HFFc6 (cell line): ENCODE measurements around the gene JARID2. TPM values are rescaled to one million over a fixed set of nuclear protein-coding genes. Genes with fewer than 3 reads are reported as not detected.

Source experiments
- DNase-seq: peaks from one replicate; pipeline ENCODE4 v3.0.0-alpha.2; 2018
- H3K27ac Mint-ChIP-seq: 2 replicates; pipeline ENCODE4 v1.8.0; 2020; ENCODE audit warnings: mild to moderate bottlenecking, mixed read lengths
- H3K27me3 Mint-ChIP-seq: 2 replicates; pipeline ENCODE4 v1.8.0; 2021; ENCODE audit warnings: mild to moderate bottlenecking, moderate library complexity, mixed read lengths; ENCODE audit not compliant: insufficient read depth
- H3K36me3 Mint-ChIP-seq: 2 replicates; pipeline ENCODE4 v1.8.0; 2021; ENCODE audit warnings: low read depth, mixed read lengths
- H3K4me1 Mint-ChIP-seq: 2 replicates; pipeline ENCODE4 v1.8.0; 2020; ENCODE audit warnings: low read depth, mixed read lengths
- H3K4me3 Mint-ChIP-seq: 2 replicates; pipeline ENCODE4 v1.8.0; 2020; ENCODE audit warnings: mild to moderate bottlenecking, moderate library complexity, mixed read lengths
- H3K9me3 Mint-ChIP-seq: 2 replicates; pipeline ENCODE4 v1.8.0; 2020; ENCODE audit warnings: mild to moderate bottlenecking, mixed read lengths
- CTCF ChIP-seq: fragments of 200-600 bp; sonication (generic); IDR thresholded peaks from 2 replicates; pipeline ENCODE4 v1.5.0; 2021; ENCODE audit warnings: antibody characterized with exemption, mild to moderate bottlenecking
- total RNA-seq, 6 experiments: library from RNA; stranded (reverse); fragmentation: NEBNext Ultra II Directional; extraction: Animal tissue kit (Norgen Biotek cat#: 25700); gene quantifications; 2 replicates in 1 of 6; 3 replicates in 5 of 6; pipeline ENCODE4 v1.2.3, GENCODE V29; 2021

Gene JARID2
- total RNA-seq, 6 experiments from 2014 or later = 8.3 to 10.1 (median 9.5) TPM

- H3K36me3 Mint-ChIP-seq = peaks cover 5% of the 10 kb centered on the region; the same call in 1 of the 2 replicates
- peaks cover 23% of the 10 kb centered on the region for H3K4me1 Mint-ChIP-seq
- no peaks in the 10 kb centered on the region; the same call in 1 of the 2 replicates for H3K27me3 Mint-ChIP-seq
- no peak overlapping the region; the same call in 1 of the 2 replicates for H3K27ac Mint-ChIP-seq
- no peak for DNase-seq
- H3K4me3 Mint-ChIP-seq = no peak overlapping the region
- TF ChIP-seq CTCF = no peak
- no peaks in the 10 kb centered on the region for H3K9me3 Mint-ChIP-seq
Measured at GRCh38 chr6:15485936-15486335, 240.1 kb downstream of the JARID2 start.

- no peak overlapping the region for H3K27ac Mint-ChIP-seq
- no peaks in the 10 kb centered on the region for H3K9me3 Mint-ChIP-seq
- no peak for TF ChIP-seq CTCF
- peaks cover 5% of the 10 kb centered on the region; the same call in 1 of the 2 replicates for H3K36me3 Mint-ChIP-seq
- no peak overlapping the region for H3K4me3 Mint-ChIP-seq
- H3K27me3 Mint-ChIP-seq = peaks cover 4% of the 10 kb centered on the region; the same call in 1 of the 2 replicates
- no peak for DNase-seq
- peaks cover 33% of the 10 kb centered on the region for H3K4me1 Mint-ChIP-seq
Measured at GRCh38 chr6:15487262-15487661, 241.4 kb downstream of the JARID2 start.

GRCh38 chr6:15489261-15489962 lies 243.5 kb downstream of the JARID2 start:
- no peak for DNase-seq
- Mint-ChIP-seq H3K27me3 (peaks cover 4% of the 10 kb centered on the region; the same call in 1 of the 2 replicates), H3K9me3 (no peaks in the 10 kb centered on the region), H3K4me1 (peaks cover 30% of the 10 kb centered on the region), H3K27ac (no peak overlapping the region), H3K4me3 (no peak overlapping the region), H3K36me3 (peaks cover 5% of the 10 kb centered on the region; the same call in 1 of the 2 replicates)
- no peak for TF ChIP-seq CTCF

GRCh38 chr6:15490242-15491100 lies 244.6 kb downstream of the JARID2 start:
- H3K27ac Mint-ChIP-seq = no peak overlapping the region
- H3K9me3 Mint-ChIP-seq = no peaks in the 10 kb centered on the region
- peaks cover 6% of the 10 kb centered on the region for H3K36me3 Mint-ChIP-seq
- peaks cover 29% of the 10 kb centered on the region for H3K4me1 Mint-ChIP-seq
- no peak for TF ChIP-seq CTCF
- no peak overlapping the region for H3K4me3 Mint-ChIP-seq
- H3K27me3 Mint-ChIP-seq = peaks cover 4% of the 10 kb centered on the region; the same call in 1 of the 2 replicates
- DNase-seq = no peak

- Mint-ChIP-seq H3K27me3 (peaks cover 4% of the 10 kb centered on the region; the same call in 1 of the 2 replicates), H3K27ac (peak overlapping the region; percentile 59), H3K9me3 (no peaks in the 10 kb centered on the region), H3K4me3 (no peak overlapping the region), H3K36me3 (peaks cover 14% of the 10 kb centered on the region), H3K4me1 (peaks cover 23% of the 10 kb centered on the region)
- peak; percentile 68 for DNase-seq
- peak; percentile 97 for TF ChIP-seq CTCF
Measured at GRCh38 chr6:15491255-15491985, 245.6 kb downstream of the JARID2 start.
